Mucosa of descending colon (tissue), 3 donors: ENCODE measurements around the gene MED29. TPM values are rescaled to one million over a fixed set of nuclear protein-coding genes. Genes with fewer than 3 reads are reported as not detected.
A peak's percentile ranks its signal among the peaks of the same experiment; 100 is the strongest.

Experiments
- ATAC-seq: fragments of 200-7000 bp; cut with Tn5 transposase; one replicate; pipeline ENCODE4 v1.9.1; 2020; ENCODE audit warnings: mild to moderate bottlenecking, moderate library complexity
- DNase-seq, 3 donors: peaks; one replicate each; pipeline ENCODE4 v3.0.0-alpha.2; 2020
- H3K36me3 ChIP-seq: fragments of 200-600 bp; one replicate; pipeline ENCODE4 v1.8.0; 2021; ENCODE audit warnings: low read depth, mild to moderate bottlenecking
- H3K4me1 ChIP-seq: fragments of 200-600 bp; one replicate; pipeline ENCODE4 v1.8.0; 2021; ENCODE audit warnings: low read depth, mild to moderate bottlenecking
- H3K4me3 ChIP-seq: fragments of 200-600 bp; one replicate; pipeline ENCODE4 v1.8.0; 2021; ENCODE audit warnings: mild to moderate bottlenecking
- H3K9me3 ChIP-seq: fragments of 200-600 bp; one replicate; pipeline ENCODE4 v1.8.0; 2021; ENCODE audit warnings: mild to moderate bottlenecking
- CTCF ChIP-seq: fragments of 200-600 bp; IDR thresholded peaks from one replicate; pipeline ENCODE4 v1.8.0; 2022; ENCODE audit warnings: antibody characterized with exemption, mild to moderate bottlenecking
- intact Hi-C, 2 donors: fragments of 100-400 bp; cut with DNase I in 1 of 2; cut with micrococcal nuclease in 1 of 2; formaldehyde crosslinking; loops; one replicate each; pipeline versions ENCODE4 v1.11.0 to v1.11.1; 2022; cut with DNase I, micrococcal nuclease
- total RNA-seq, 3 donors: library from RNA; stranded (reverse); fragmentation: NEBNext Ultra II Directional in 2 of 3; extraction: Animal tissue kit (Norgen Biotek cat#: 25700) in 2 of 3; gene quantifications; one replicate each; pipeline versions ENCODE4 v1.2.1 to v1.2.4, GENCODE V29; 2021 to 2023
- donor health status: DM: no; HTN: no; CAD: no; lungs with moderate emphysema.
- donor health status: DM: no; HTN: no; CAD: no.
- donor health status: DM: no; HTN: yes; CAD: no.

Gene MED29
- total RNA-seq, 3 donors from 2014 or later = 28.4 to 31.2 (median 28.8) TPM

DNA sequence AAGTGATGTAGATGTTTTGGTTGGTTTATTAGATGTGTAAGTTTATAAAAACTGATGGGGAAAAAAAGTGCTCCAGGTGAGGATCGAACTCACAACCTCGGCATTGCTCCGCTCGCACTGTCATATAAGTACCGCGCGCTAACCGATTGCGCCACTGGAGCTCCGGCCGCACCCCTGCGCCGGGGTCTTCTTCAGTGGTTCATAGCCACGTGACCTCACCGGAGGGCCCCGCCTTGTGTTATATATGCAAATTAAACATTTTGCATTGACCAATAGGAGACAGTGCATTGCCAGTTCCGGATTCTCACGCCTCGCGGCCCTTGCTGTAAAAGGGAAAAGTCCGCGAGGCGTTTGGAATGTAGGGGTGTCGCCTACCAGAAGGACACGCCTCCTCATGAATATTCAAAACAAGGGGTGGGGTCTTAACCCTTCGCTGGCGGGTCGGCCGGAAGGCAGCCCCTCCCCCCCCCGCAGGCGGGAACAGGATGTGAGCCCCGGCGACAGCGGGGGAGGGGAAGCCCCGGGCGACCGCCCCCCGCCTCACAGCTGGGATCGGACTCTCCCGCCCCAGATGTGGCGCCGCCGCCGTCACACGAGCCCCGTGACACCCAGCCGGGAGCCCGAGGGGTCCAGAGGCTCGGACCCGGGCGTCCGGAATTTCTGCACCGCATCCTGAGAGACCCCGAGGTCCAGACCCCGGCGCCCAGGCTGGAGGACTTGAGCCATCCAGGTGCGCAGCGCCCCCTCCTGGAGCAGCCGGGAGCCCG, 21.1 kb downstream of the MED29 start, which contains the start of gene PLEKHG2:
Gene PLEKHG2 (plus strand): TSS at position 570 of the 767 bp plus-strand sequence. CDS start 1,418 bp downstream, outside the sequence.
- TF ChIP-seq CTCF = peak; percentile 79
- Histone ChIP-seq H3K4me3 (peak within 1 kb of the TSS; percentile 37), H3K36me3 (no peaks in the 10 kb centered on the region), H3K9me3 (no peaks in the 10 kb centered on the region), H3K4me1 (peaks cover 23% of the 10 kb centered on the region)
- ATAC-seq = peak; percentile 56
- peak; percentile 96 to 98 (median 97) for DNase-seq
- intact Hi-C loops = no loop called here

GRCh38 chr19:39412867-39413271, 21.7 kb downstream of the MED29 start:
- Histone ChIP-seq H3K9me3 (no peaks in the 10 kb centered on the region), H3K4me3 (peak overlapping the region; percentile 37), H3K4me1 (peaks cover 23% of the 10 kb centered on the region), H3K36me3 (no peaks in the 10 kb centered on the region)
- peak in 1 of 3 donors; percentile 62 for DNase-seq
- TF ChIP-seq CTCF = no peak
- no peak for ATAC-seq
- intact Hi-C loops = no loop called here

DNA sequence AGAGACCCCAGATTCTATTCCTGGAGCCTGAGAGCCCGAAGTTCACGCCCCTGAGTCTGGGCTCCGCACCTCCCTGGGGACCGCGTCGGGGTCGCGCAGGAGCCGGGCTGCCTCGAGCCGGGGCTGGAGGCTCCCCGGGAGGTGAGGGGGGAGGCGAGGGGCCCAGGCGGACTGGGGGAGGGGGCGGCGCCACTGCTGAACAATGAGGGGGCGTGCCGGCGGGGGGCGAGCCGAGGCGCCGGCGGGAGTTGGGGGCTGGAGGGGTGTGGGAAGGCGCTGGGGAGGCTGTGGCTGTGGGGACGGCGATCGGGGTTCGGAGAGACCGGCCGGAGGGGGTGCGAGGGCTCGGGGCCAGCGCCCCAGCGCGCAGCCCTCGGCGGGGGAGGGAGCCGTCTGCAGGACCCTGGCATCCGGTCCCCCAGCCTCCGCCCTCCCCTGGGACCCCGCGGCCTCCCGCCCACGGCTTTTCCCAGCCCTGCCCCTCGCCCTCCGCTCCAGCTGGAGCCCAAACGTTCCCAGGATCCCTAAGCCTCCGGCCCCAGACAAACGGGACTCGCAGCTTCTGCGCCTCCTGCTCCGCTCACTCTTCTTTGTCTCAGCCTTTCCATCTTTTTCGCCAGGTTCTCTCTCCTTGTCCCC, 22.2 kb downstream of the MED29 start:
- Histone ChIP-seq H3K9me3 (no peaks in the 10 kb centered on the region), H3K4me1 (peaks cover 23% of the 10 kb centered on the region), H3K4me3 (peak overlapping the region; percentile 37), H3K36me3 (no peaks in the 10 kb centered on the region)
- ATAC-seq (no peak), DNase-seq (peak; percentile 47 to 82 (median 66))
- intact Hi-C loops = no loop called here
- TF ChIP-seq CTCF = no peak

GRCh38 chr19:39413911-39414608, 22.9 kb downstream of the MED29 start:
- TF ChIP-seq CTCF = no peak
- intact Hi-C loops = no loop called here
- Histone ChIP-seq H3K9me3 (no peaks in the 10 kb centered on the region), H3K36me3 (no peaks in the 10 kb centered on the region), H3K4me3 (no peak overlapping the region), H3K4me1 (peaks cover 23% of the 10 kb centered on the region)
- ATAC-seq = no peak
- DNase-seq = peak in 1 of 3 donors; percentile 38

DNA sequence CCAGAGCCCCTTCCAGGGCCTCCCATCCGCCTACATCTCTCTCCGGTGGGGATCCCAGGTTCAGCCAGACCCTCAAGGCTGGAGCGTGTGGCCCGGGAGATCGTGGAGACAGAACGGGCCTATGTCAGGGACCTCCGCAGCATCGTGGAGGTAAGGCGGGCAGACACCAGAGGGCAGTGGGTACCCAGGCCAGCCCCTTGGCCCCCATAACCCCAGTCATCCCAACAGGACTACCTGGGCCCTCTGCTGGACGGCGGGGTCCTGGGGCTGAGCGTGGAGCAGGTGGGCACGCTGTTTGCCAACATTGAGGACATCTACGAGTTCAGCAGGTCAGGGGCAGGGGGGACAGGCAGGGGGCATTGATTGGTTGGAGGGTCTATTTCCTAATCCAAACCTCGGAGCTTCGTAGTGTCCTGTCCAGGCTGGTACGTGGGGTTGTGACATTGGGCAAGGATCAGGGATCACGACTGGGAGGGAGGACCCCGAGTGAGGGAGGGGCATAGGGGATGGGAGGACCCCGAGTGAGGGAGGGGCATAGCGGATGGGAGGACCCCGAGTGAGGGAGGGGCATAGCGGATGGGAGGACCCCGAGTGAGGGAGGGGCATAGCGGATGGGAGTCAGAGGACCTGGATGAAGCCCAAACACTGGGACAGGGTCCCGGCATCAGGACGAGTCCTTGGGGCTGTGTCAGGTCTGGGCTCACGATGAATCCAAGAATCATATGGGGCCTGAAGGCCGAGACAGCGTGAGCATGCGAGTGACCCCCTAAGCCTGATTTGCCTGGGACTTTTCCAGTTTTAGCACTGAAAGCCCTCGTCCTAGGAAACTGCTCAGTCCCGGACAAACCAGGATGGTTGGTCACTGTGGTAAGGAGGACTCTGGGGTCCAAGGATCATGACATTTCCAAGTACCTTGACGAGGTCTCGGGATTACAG, 24.2 kb downstream of the MED29 start:
- no peak for TF ChIP-seq CTCF
- ATAC-seq = no peak
- intact Hi-C loops = no loop called here
- no peak for DNase-seq
- no peaks in the 10 kb centered on the region for H3K36me3 ChIP-seq
- H3K4me3 ChIP-seq = no peak overlapping the region
- H3K4me1 ChIP-seq = peaks cover 20% of the 10 kb centered on the region
- H3K9me3 ChIP-seq = no peaks in the 10 kb centered on the region
